ENCODE results near the gene GTSE1.

Gene GTSE1

GRCh38 chr22:46329616-46330015 is 32.9 kb downstream of the GTSE1 start:
- no peak for FAIRE-seq
- TF ChIP-seq CTCF (IDR thresholded peaks at IDR 0.05; ENCODE audit: insufficient read depth, missing control alignments), result no peak
- DNase-seq (ENCODE audit: insufficient read length, low spot score), result no peak

GRCh38 chr22:46330426-46330825 is 33.8 kb downstream of the GTSE1 start:
- TF ChIP-seq CTCF (IDR thresholded peaks at IDR 0.05; ENCODE audit: insufficient read depth, missing control alignments), result no peak
- DNase-seq (ENCODE audit: insufficient read length, low spot score), result no peak
- no peak for FAIRE-seq

GRCh38 chr22:46331496-46331895 is 34.8 kb downstream of the GTSE1 start:
- no peak for DNase-seq (ENCODE audit: insufficient read length, low spot score)
- TF ChIP-seq CTCF (IDR thresholded peaks at IDR 0.05; ENCODE audit: insufficient read depth, missing control alignments), result no peak
- no peak for FAIRE-seq

- FAIRE-seq (no peak), DNase-seq (ENCODE audit: insufficient read length, low spot score) (peak; percentile 65)
- TF ChIP-seq CTCF (IDR thresholded peaks at IDR 0.05; ENCODE audit: insufficient read depth, missing control alignments), result no peak
Observed at GRCh38 chr22:46335201-46336118, 38.8 kb downstream of the GTSE1 start, which contains the start of gene TRMU. TRMU (plus strand) TSS chr22:46335714; CDS start chr22:46335765, 51 bp downstream.

- DNase-seq (ENCODE audit: insufficient read length, low spot score), result no peak
- TF ChIP-seq CTCF (IDR thresholded peaks at IDR 0.05; ENCODE audit: insufficient read depth, missing control alignments), result no peak
- no peak for FAIRE-seq
Observed at GRCh38 chr22:46336119-46337078, 39.7 kb downstream of the GTSE1 start.

- DNase-seq (ENCODE audit: insufficient read length, low spot score), result no peak
- TF ChIP-seq CTCF (IDR thresholded peaks at IDR 0.05; ENCODE audit: insufficient read depth, missing control alignments), result no peak
- no peak for FAIRE-seq
Observed at GRCh38 chr22:46337870-46338269, 41.2 kb downstream of the GTSE1 start.

Data from D721Med (cell line).